Activated naive CD8-positive, alpha-beta T cell treated with anti-CD3 and anti-CD28 coated beads for 36 hours (primary cell): ENCODE measurements around the gene FAM222B. TPM values are rescaled to one million over a fixed set of nuclear protein-coding genes. Genes with fewer than 3 reads are reported as not detected.
A peak's percentile ranks its signal among the peaks of the same experiment; 100 is the strongest.

Experiments
- DNase-seq: peaks from one replicate; pipeline ENCODE4 v3.0.0; 2021
- H3K27ac Mint-ChIP-seq: one replicate; pipeline ENCODE4 v1.8.0; 2022; ENCODE audit warnings: mild to moderate bottlenecking, moderate library complexity, mixed read lengths
- H3K27me3 Mint-ChIP-seq: one replicate; pipeline ENCODE4 v1.8.0; 2022; ENCODE audit warnings: mild to moderate bottlenecking, mixed read lengths
- H3K36me3 Mint-ChIP-seq: one replicate; pipeline ENCODE4 v1.8.0; 2021; ENCODE audit warnings: mild to moderate bottlenecking, mixed read lengths
- H3K4me1 Mint-ChIP-seq: one replicate; pipeline ENCODE4 v1.8.0; 2021; ENCODE audit warnings: mixed read lengths
- H3K4me3 Mint-ChIP-seq: one replicate; pipeline ENCODE4 v1.8.0; 2022; ENCODE audit warnings: mild to moderate bottlenecking, moderate library complexity, mixed read lengths
- H3K9me3 Mint-ChIP-seq: one replicate; pipeline ENCODE4 v1.8.0; 2022; ENCODE audit warnings: mixed read lengths
- total RNA-seq, 2 experiments: library from RNA; stranded (reverse); gene quantifications; one replicate each; pipeline ENCODE4 v1.2.3, GENCODE V29; 2021

Gene FAM222B
- total RNA-seq, 2 experiments from 2014 or later = 13.9 to 14.2 TPM

GRCh38 chr17:28751600-28752366, 90.8 kb downstream of the FAM222B start:
- H3K4me3 Mint-ChIP-seq = no peak overlapping the region
- no peak overlapping the region for H3K27ac Mint-ChIP-seq
- no peaks in the 10 kb centered on the region for H3K9me3 Mint-ChIP-seq
- H3K4me1 Mint-ChIP-seq = peaks cover 24% of the 10 kb centered on the region
- H3K36me3 Mint-ChIP-seq = peaks cover 33% of the 10 kb centered on the region
- DNase-seq = no peak
- H3K27me3 Mint-ChIP-seq = no peaks in the 10 kb centered on the region

- peak overlapping the region; percentile 48 for H3K27ac Mint-ChIP-seq
Observed at GRCh38 chr17:28750178-28751047, 92.2 kb downstream of the FAM222B start.

GRCh38 chr17:28749516-28750177, 92.9 kb downstream of the FAM222B start:
- peak overlapping the region; percentile 48 for H3K27ac Mint-ChIP-seq
- no peaks in the 10 kb centered on the region for H3K9me3 Mint-ChIP-seq
- no peak for DNase-seq
- peaks cover 52% of the 10 kb centered on the region for H3K36me3 Mint-ChIP-seq
- peaks cover 31% of the 10 kb centered on the region for H3K4me1 Mint-ChIP-seq
- H3K27me3 Mint-ChIP-seq = no peaks in the 10 kb centered on the region
- peak overlapping the region; percentile 34 for H3K4me3 Mint-ChIP-seq

More at GRCh38 chr17:28750178-28751047, 92.2 kb downstream of the FAM222B start:
- H3K36me3 Mint-ChIP-seq = peaks cover 45% of the 10 kb centered on the region
- peaks cover 31% of the 10 kb centered on the region for H3K4me1 Mint-ChIP-seq
- H3K4me3 Mint-ChIP-seq = peak overlapping the region; percentile 34
- H3K27me3 Mint-ChIP-seq = no peaks in the 10 kb centered on the region
- DNase-seq = peak; percentile 89
- H3K9me3 Mint-ChIP-seq = no peaks in the 10 kb centered on the region

- Mint-ChIP-seq H3K9me3 (no peaks in the 10 kb centered on the region), H3K4me3 (peak overlapping the region; percentile 22), H3K4me1 (peaks cover 31% of the 10 kb centered on the region), H3K36me3 (peaks cover 55% of the 10 kb centered on the region), H3K27me3 (no peaks in the 10 kb centered on the region), H3K27ac (peak overlapping the region; percentile 73)
- no peak for DNase-seq
Observed at GRCh38 chr17:28748852-28749515, 93.6 kb downstream of the FAM222B start.

- peak overlapping the region; percentile 73 for H3K27ac Mint-ChIP-seq
- no peak overlapping the region for H3K4me3 Mint-ChIP-seq
- DNase-seq = no peak
- no peaks in the 10 kb centered on the region for H3K9me3 Mint-ChIP-seq
- H3K27me3 Mint-ChIP-seq = no peaks in the 10 kb centered on the region
- H3K4me1 Mint-ChIP-seq = peaks cover 31% of the 10 kb centered on the region
- peaks cover 55% of the 10 kb centered on the region for H3K36me3 Mint-ChIP-seq
Observed at GRCh38 chr17:28747801-28748750, 94.5 kb downstream of the FAM222B start.

GRCh38 chr17:28747051-28747691, 95.4 kb downstream of the FAM222B start:
- peaks cover 55% of the 10 kb centered on the region for H3K36me3 Mint-ChIP-seq
- no peaks in the 10 kb centered on the region for H3K9me3 Mint-ChIP-seq
- peak overlapping the region; percentile 92 for H3K4me3 Mint-ChIP-seq

GRCh38 chr17:28746611-28747050, 96.0 kb downstream of the FAM222B start:
- no peak for DNase-seq
- peak overlapping the region; percentile 92 for H3K4me3 Mint-ChIP-seq
- H3K9me3 Mint-ChIP-seq = no peaks in the 10 kb centered on the region
- peaks cover 36% of the 10 kb centered on the region for H3K4me1 Mint-ChIP-seq
- peaks cover 57% of the 10 kb centered on the region for H3K36me3 Mint-ChIP-seq
- no peaks in the 10 kb centered on the region for H3K27me3 Mint-ChIP-seq
- H3K27ac Mint-ChIP-seq = peak overlapping the region; percentile 92

More at GRCh38 chr17:28747051-28747691, 95.4 kb downstream of the FAM222B start:
- Mint-ChIP-seq H3K27me3 (no peaks in the 10 kb centered on the region), H3K4me1 (peaks cover 31% of the 10 kb centered on the region), H3K27ac (peak overlapping the region; percentile 42)
- no peak for DNase-seq

- H3K27ac Mint-ChIP-seq = peak overlapping the region; percentile 92
Observed at GRCh38 chr17:28745786-28746411, 96.7 kb downstream of the FAM222B start.

GRCh38 chr17:28744972-28745785, 97.4 kb downstream of the FAM222B start:
- peaks cover 39% of the 10 kb centered on the region for H3K4me1 Mint-ChIP-seq
- peak; percentile 46 for DNase-seq
- peaks cover 58% of the 10 kb centered on the region for H3K36me3 Mint-ChIP-seq
- H3K27me3 Mint-ChIP-seq = no peaks in the 10 kb centered on the region
- peak overlapping the region; percentile 92 for H3K4me3 Mint-ChIP-seq
- H3K9me3 Mint-ChIP-seq = peaks cover 1% of the 10 kb centered on the region
- H3K27ac Mint-ChIP-seq = peak overlapping the region; percentile 92

More at GRCh38 chr17:28745786-28746411, 96.7 kb downstream of the FAM222B start:
- H3K27me3 Mint-ChIP-seq = no peaks in the 10 kb centered on the region
- peaks cover 1% of the 10 kb centered on the region for H3K9me3 Mint-ChIP-seq
- H3K36me3 Mint-ChIP-seq = peaks cover 58% of the 10 kb centered on the region
- H3K4me1 Mint-ChIP-seq = peaks cover 41% of the 10 kb centered on the region
- H3K4me3 Mint-ChIP-seq = peak overlapping the region; percentile 92
- DNase-seq = no peak

GRCh38 chr17:28744104-28744971, 98.3 kb downstream of the FAM222B start:
- Mint-ChIP-seq H3K9me3 (peaks cover 4% of the 10 kb centered on the region), H3K27me3 (no peaks in the 10 kb centered on the region), H3K4me1 (peaks cover 40% of the 10 kb centered on the region), H3K27ac (peak overlapping the region; percentile 92), H3K36me3 (peaks cover 64% of the 10 kb centered on the region), H3K4me3 (peak overlapping the region; percentile 92)
- peak; percentile 65 for DNase-seq

GRCh38 chr17:28743243-28744103, 99.1 kb downstream of the FAM222B start, which contains the start of gene TRAF4:
Gene TRAF4 (plus strand): TSS chr17:28744011. CDS start chr17:28744113, 102 bp downstream.
- peaks cover 4% of the 10 kb centered on the region for H3K9me3 Mint-ChIP-seq
- H3K27ac Mint-ChIP-seq = peak within 1 kb of the TSS; percentile 92
- peaks cover 38% of the 10 kb centered on the region for H3K4me1 Mint-ChIP-seq
- no peaks in the 10 kb centered on the region for H3K27me3 Mint-ChIP-seq
- DNase-seq = peak; percentile 90
- peak within 1 kb of the TSS; percentile 92 for H3K4me3 Mint-ChIP-seq
- peaks cover 64% of the 10 kb centered on the region for H3K36me3 Mint-ChIP-seq
